ENCODE measurements around the gene CLSTN3.

Gene CLSTN3

GRCh38 chr12:7128681-7129286 is 1.4 kb upstream of the CLSTN3 start, which contains the start of gene RBP5:
Gene RBP5 (minus strand): TSS chr12:7128889. CDS start chr12:7128775, 114 bp downstream.
- DNase-seq, result no peak

GRCh38 chr12:7129287-7129871 is 792 bp upstream of the CLSTN3 start:
- DNase-seq, result no peak

- DNase-seq, result peak; percentile 38
These were observed 730 bp downstream of the CLSTN3 start for GRCh38 chr12:7130701-7131501.

GRCh38 chr12:7131502-7131866 is 1.3 kb downstream of the CLSTN3 start:
- no peak for DNase-seq

GRCh38 chr12:7134396-7135166 is 4.4 kb downstream of the CLSTN3 start:
- DNase-seq, result no peak

- no peak for DNase-seq
These were observed 5.9 kb downstream of the CLSTN3 start for GRCh38 chr12:7136071-7136470.

GRCh38 chr12:7136676-7137075 is 6.5 kb downstream of the CLSTN3 start:
- no peak for DNase-seq

GRCh38 chr12:7137908-7138307 is 7.7 kb downstream of the CLSTN3 start:
- DNase-seq, result no peak

- DNase-seq, result no peak
These were observed 9.0 kb downstream of the CLSTN3 start for GRCh38 chr12:7139200-7139599.

GRCh38 chr12:7141351-7142005 is 11.3 kb downstream of the CLSTN3 start:
- no peak for DNase-seq

- peak; percentile 35 for DNase-seq
These were observed 12.0 kb downstream of the CLSTN3 start for GRCh38 chr12:7142056-7142644.

GRCh38 chr12:7142809-7143465 is 12.8 kb downstream of the CLSTN3 start:
- no peak for DNase-seq

GRCh38 chr12:7143564-7143963 is 13.4 kb downstream of the CLSTN3 start:
- no peak for DNase-seq

- DNase-seq, result no peak
These were observed 14.4 kb downstream of the CLSTN3 start for GRCh38 chr12:7144414-7145120.

- no peak for DNase-seq
These were observed 15.5 kb downstream of the CLSTN3 start for GRCh38 chr12:7145671-7146070.

- DNase-seq, result no peak
These were observed 16.1 kb downstream of the CLSTN3 start for GRCh38 chr12:7146228-7146627.

- no peak for DNase-seq
These were observed 16.7 kb downstream of the CLSTN3 start for GRCh38 chr12:7146906-7147305.

GRCh38 chr12:7150356-7150755 is 20.2 kb downstream of the CLSTN3 start:
- no peak for DNase-seq

- no peak for DNase-seq
These were observed 20.7 kb downstream of the CLSTN3 start for GRCh38 chr12:7150841-7151240.

GRCh38 chr12:7151532-7151931 is 21.4 kb downstream of the CLSTN3 start:
- DNase-seq, result no peak

- no peak for DNase-seq
These were observed 22.6 kb downstream of the CLSTN3 start for GRCh38 chr12:7152818-7153217.
